Spleen (tissue), 11 donors: ENCODE results near the gene TRIM28. TPM values are rescaled to one million over a fixed set of nuclear protein-coding genes. Genes with fewer than 3 reads are reported as not detected.

Experiments used
- DNase-seq: peaks from one replicate; pipeline ENCODE4 v3.0.0-alpha.2; 2020
- H3K27ac ChIP-seq, 8 donors: fragments of 200-600 bp; sonication (generic) in 7 of 8; 1 replicate in 4 of 8; 2 replicates in 4 of 8; pipeline versions ENCODE4 v1.5.0 to v1.8.0; 2016 to 2021; ENCODE audit warnings: inconsistent platforms in 4 of 8, mild to moderate bottlenecking in 4 of 8, moderate library complexity in 1 of 8
- H3K27me3 ChIP-seq, 7 donors: fragments of 200-600 bp; sonication (generic) in 6 of 7; replicated peaks in 1 of 7; 1 replicate in 4 of 7; 2 replicates in 3 of 7; pipeline versions ENCODE4 v1.5.0 to v1.8.0; 2016 to 2021; ENCODE audit warnings: inconsistent platforms in 3 of 7, mild to moderate bottlenecking in 1 of 7
- H3K36me3 ChIP-seq, 6 donors: fragments of 200-600 bp; sonication (generic) in 5 of 6; 1 replicate in 4 of 6; 2 replicates in 2 of 6; pipeline versions ENCODE4 v1.5.0 to v1.8.0; 2016 to 2021; ENCODE audit warnings: inconsistent platforms in 2 of 6
- H3K4me1 ChIP-seq, 6 donors: fragments of 200-600 bp; sonication (generic) in 5 of 6; 1 replicate in 3 of 6; 2 replicates in 3 of 6; pipeline versions ENCODE4 v1.5.0 to v1.8.0; 2016 to 2021; ENCODE audit warnings: inconsistent platforms in 3 of 6
- H3K4me3 ChIP-seq, 8 donors: fragments of 200-600 bp; sonication (generic) in 7 of 8; 1 replicate in 4 of 8; 2 replicates in 4 of 8; pipeline versions ENCODE4 v1.5.0 to v1.8.0; 2016 to 2021; ENCODE audit warnings: inconsistent platforms in 4 of 8, mild to moderate bottlenecking in 4 of 8, moderate library complexity in 2 of 8
- H3K9me3 ChIP-seq, 8 donors: fragments of 200-600 bp; sonication (generic) in 7 of 8; 1 replicate in 4 of 8; 2 replicates in 4 of 8; pipeline versions ENCODE4 v1.5.0 to v1.8.0; 2016 to 2021; ENCODE audit warnings: inconsistent platforms in 4 of 8
- POLR2A ChIP-seq, 3 donors: fragments of 450-650 bp; IDR thresholded peaks; one replicate each; pipeline ENCODE4 v1.5.1; 2017; ENCODE audit warnings: antibody characterized with exemption in 3 of 3, mild to moderate bottlenecking in 1 of 3
- POLR2AphosphoS5 ChIP-seq, 3 donors: sonication (generic); formaldehyde crosslinking; IDR thresholded peaks; one replicate each; pipeline ENCODE4 v1.5.1; 2017; ENCODE audit warnings: antibody characterized with exemption in 3 of 3
- WGBS, 5 donors: extraction: QIAGEN DNeasy Blood & Tissue Kit in 3 of 5; methylation state at CpG; one replicate each; pipeline versions ENCODE4 v1.1.5 to v1.1.7; 2013 to 2018; 5-methylcytosine and 5-hydroxymethylcytosine counted together
- intact Hi-C: fragments of 100-400 bp; cut with DNase I; formaldehyde crosslinking; loops from one replicate; pipeline ENCODE4 v1.15.0; 2023; ENCODE audit warnings: low total_unique reads
- polyA plus RNA-seq, 3 donors: library from polyadenylated mRNA; stranded (reverse); fragments of 200-250 nt; gene quantifications; one replicate each; pipeline ENCODE4 v1.2.1, GENCODE V29; 2013
- total RNA-seq, 7 donors: library from RNA; depleted of rRNA in 3 of 7; stranded (reverse); fragments of >200 nt in 3 of 7; fragmentation: NEBNext Ultra II Directional in 4 of 7; extraction: Animal tissue kit (Norgen Biotek cat#: 25700) in 4 of 7; gene quantifications; one replicate each; pipeline versions ENCODE4 v1.1.0 to v1.2.1, GENCODE V29; 2016 to 2021
- TF ChIP-seq, protein P1 (sequence below), 11 experiments: fragments of 200-600 bp in 7 of 11; fragments of 450-650 bp in 4 of 11; sonication (generic) in 4 of 11; IDR thresholded peaks in 8 of 11; conservative IDR thresholded peaks in 3 of 11; 1 replicate in 7 of 11; 2 replicates in 4 of 11; pipeline versions ENCODE4 v1.4.0 to v1.8.0; 2016 to 2021; ENCODE audit warnings: antibody characterized with exemption in 11 of 11, inconsistent platforms in 4 of 11, mild to moderate bottlenecking in 1 of 11
- donor health status: healthy with polysubstance abuse.
- donor health status: DM: no; HTN: no; CAD: no; lungs with moderate emphysema.
- donor health status: DM: no; HTN: no; CAD: no.
- donor health status: Bipolar disorder and iron deficiency.
- donor health status: healthy.
- donor health status: DM: no; HTN: no; CAD: no.
- donor health status: DM: yes; HTN: yes; CAD: no.

The TRIM28 gene
- total and polyA plus RNA-seq, 10 donors, result 181 to 294 (median 232) TPM

- Histone ChIP-seq H3K4me1 (peaks cover 3 to 33% (median 17%) of the 10 kb centered on the region in 6 donors), H3K27me3 (no peaks in the 10 kb centered on the region), H3K9me3 (no peaks in the 10 kb centered on the region), H3K4me3 (no peak overlapping the region), H3K36me3 (peaks cover 0 to 34% (median 24%) of the 10 kb centered on the region in 6 donors), H3K27ac (no peak overlapping the region)
- no peak for TF ChIP-seq POLR2A (IDR thresholded peaks at IDR 0.05)
- TF ChIP-seq, protein P1, sequence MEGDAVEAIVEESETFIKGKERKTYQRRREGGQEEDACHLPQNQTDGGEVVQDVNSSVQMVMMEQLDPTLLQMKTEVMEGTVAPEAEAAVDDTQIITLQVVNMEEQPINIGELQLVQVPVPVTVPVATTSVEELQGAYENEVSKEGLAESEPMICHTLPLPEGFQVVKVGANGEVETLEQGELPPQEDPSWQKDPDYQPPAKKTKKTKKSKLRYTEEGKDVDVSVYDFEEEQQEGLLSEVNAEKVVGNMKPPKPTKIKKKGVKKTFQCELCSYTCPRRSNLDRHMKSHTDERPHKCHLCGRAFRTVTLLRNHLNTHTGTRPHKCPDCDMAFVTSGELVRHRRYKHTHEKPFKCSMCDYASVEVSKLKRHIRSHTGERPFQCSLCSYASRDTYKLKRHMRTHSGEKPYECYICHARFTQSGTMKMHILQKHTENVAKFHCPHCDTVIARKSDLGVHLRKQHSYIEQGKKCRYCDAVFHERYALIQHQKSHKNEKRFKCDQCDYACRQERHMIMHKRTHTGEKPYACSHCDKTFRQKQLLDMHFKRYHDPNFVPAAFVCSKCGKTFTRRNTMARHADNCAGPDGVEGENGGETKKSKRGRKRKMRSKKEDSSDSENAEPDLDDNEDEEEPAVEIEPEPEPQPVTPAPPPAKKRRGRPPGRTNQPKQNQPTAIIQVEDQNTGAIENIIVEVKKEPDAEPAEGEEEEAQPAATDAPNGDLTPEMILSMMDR (IDR thresholded peaks at IDR 0.05 in 8 of 11, conservative IDR thresholded peaks at IDR 0.05 in 3 of 11), result no peak
- TF ChIP-seq POLR2AphosphoS5 (IDR thresholded peaks at IDR 0.05), result no peak
- WGBS, 5 donors, result 91 to 100% (median 96%) methylated on average over 6 of the region's 6 CpGs
- intact Hi-C loops, result no loop called here
- DNase-seq, result no peak
These were observed 39.1 kb downstream of the TRIM28 start for GRCh38 chr19:58582985-58583384.

DNA sequence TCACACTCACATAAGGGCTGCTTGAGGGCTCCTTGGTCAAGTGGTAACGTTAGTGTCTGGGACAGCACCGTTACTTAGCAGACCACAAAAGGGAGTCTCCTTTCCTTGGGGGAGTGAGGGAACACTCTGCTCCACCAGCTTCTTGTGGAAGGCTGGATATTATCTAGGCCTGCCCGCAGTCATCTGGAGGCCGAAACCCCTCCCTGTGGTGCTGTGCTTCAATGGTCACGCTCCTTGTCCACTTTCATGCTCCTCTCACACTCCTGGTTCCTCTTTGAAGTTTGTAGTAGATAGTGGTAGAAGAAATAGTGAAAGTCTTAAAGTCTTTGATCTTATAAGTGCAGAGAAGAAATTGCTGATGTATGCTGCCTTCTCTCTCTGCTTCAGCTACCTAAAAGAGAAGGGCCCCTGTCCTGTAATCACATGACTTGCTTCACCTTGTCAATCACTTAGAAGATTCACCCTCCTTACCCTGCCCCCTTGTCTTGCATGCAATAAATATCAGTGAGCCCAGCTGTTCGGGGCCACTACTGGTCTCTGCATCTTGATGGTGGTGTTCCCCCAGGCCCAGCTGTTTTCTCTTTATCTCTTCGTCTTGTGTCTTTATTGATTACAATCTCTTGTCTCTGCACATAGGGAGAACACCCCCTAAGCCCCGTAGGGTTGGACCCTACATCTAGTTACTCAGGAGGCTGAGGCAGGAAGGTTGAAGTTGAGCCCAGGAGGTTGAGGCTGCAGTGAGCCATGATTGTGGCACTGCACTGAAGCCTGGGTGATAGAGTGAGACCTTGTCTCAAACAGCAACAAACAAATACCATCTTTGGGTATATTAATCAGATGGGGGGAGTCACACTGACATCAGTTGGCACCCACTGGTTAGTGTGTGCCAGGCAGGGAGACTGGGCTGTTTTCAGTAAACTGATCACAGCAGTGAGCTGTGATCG, 40.9 kb downstream of the TRIM28 start:
- no peak for TF ChIP-seq POLR2AphosphoS5 (IDR thresholded peaks at IDR 0.05)
- TF ChIP-seq POLR2A (IDR thresholded peaks at IDR 0.05), result no peak
- TF ChIP-seq, protein P1 (IDR thresholded peaks at IDR 0.05 in 8 of 11, conservative IDR thresholded peaks at IDR 0.05 in 3 of 11), result no peak
- Histone ChIP-seq H3K27ac (no peak overlapping the region), H3K36me3 (peaks cover 0 to 34% (median 24%) of the 10 kb centered on the region in 6 donors), H3K4me3 (no peak overlapping the region), H3K9me3 (no peaks in the 10 kb centered on the region), H3K27me3 (no peaks in the 10 kb centered on the region), H3K4me1 (peaks cover 0 to 17% (median 9%) of the 10 kb centered on the region in 6 donors)
- DNase-seq, result no peak
- 77 to 86% (median 83%) methylated on average over 8 to 9 of the region's 9 CpGs for WGBS, 5 donors
- intact Hi-C loops, result no loop called here

GRCh38 chr19:58585442-58586132, 41.7 kb downstream of the TRIM28 start:
- Histone ChIP-seq H3K4me1 (peaks cover 0 to 14% (median 9%) of the 10 kb centered on the region in 6 donors), H3K36me3 (peaks cover 0 to 34% (median 24%) of the 10 kb centered on the region in 6 donors), H3K9me3 (no peaks in the 10 kb centered on the region), H3K4me3 (no peak overlapping the region), H3K27me3 (no peaks in the 10 kb centered on the region), H3K27ac (no peak overlapping the region)
- no peak for DNase-seq
- WGBS, 5 donors, result 75 to 94% (median 82%) methylated on average over 5 to 6 of the region's 6 CpGs
- intact Hi-C loops, result no loop called here
- no peak for TF ChIP-seq POLR2AphosphoS5 (IDR thresholded peaks at IDR 0.05)
- TF ChIP-seq POLR2A (IDR thresholded peaks at IDR 0.05), result no peak
- TF ChIP-seq, protein P1 (IDR thresholded peaks at IDR 0.05 in 8 of 11, conservative IDR thresholded peaks at IDR 0.05 in 3 of 11), result no peak
